Astrocyte (in vitro differentiated cells and primary cell): ENCODE measurements around the gene COL6A3. TPM values are rescaled to one million over a fixed set of nuclear protein-coding genes. Genes with fewer than 3 reads are reported as not detected.

Experiments used
- DNase-seq: peaks from one replicate; pipeline ENCODE4 v3.0.0-alpha.2; 2010; ENCODE audit warnings: low read depth
- FAIRE-seq: peaks from 2 replicates; lab custom pipeline; 2011; peaks lifted over from hg19 to GRCh38; lab: Jason Lieb, UNC
- H2AFZ ChIP-seq: 2 replicates; pipeline ENCODE4 v1.6.0; 2012; ENCODE audit warnings: low read depth, low read length, inconsistent platforms
- H3K27ac ChIP-seq: 2 replicates; pipeline ENCODE4 v1.5.1; 2011; ENCODE audit warnings: low read depth, low read length, inconsistent platforms
- H3K27me3 ChIP-seq: 2 replicates; pipeline ENCODE4 v1.6.0; 2011; ENCODE audit warnings: low read length, inconsistent platforms; ENCODE audit not compliant: insufficient read depth
- H3K36me3 ChIP-seq: 2 replicates; pipeline ENCODE4 v1.5.1; 2011; ENCODE audit warnings: low read length, inconsistent platforms; ENCODE audit not compliant: insufficient read depth
- H3K4me1 ChIP-seq: 2 replicates; pipeline ENCODE4 v1.5.1; 2011; ENCODE audit warnings: low read length, inconsistent platforms; ENCODE audit not compliant: insufficient read depth
- H3K4me2 ChIP-seq: 2 replicates; pipeline ENCODE4 v1.6.0; 2012; ENCODE audit warnings: low read length, inconsistent platforms
- H3K4me3 ChIP-seq: 2 replicates; pipeline ENCODE4 v1.5.1; 2011; ENCODE audit warnings: low read depth, mild to moderate bottlenecking, low read length, inconsistent platforms; ENCODE audit not compliant: insufficient read depth
- H3K79me2 ChIP-seq: 2 replicates; pipeline ENCODE4 v1.6.0; 2012; ENCODE audit warnings: mild to moderate bottlenecking, low read length, inconsistent platforms; ENCODE audit not compliant: insufficient read depth
- H3K9ac ChIP-seq: 2 replicates; pipeline ENCODE4 v1.6.0; 2012; ENCODE audit warnings: mild to moderate bottlenecking, low read length, inconsistent platforms
- H3K9me3 ChIP-seq: 2 replicates; pipeline ENCODE4 v1.5.1; 2012; ENCODE audit warnings: low read depth, mild to moderate bottlenecking, low read length, inconsistent platforms; ENCODE audit not compliant: insufficient read depth
- H4K20me1 ChIP-seq: 2 replicates; pipeline ENCODE4 v1.6.0; 2012; ENCODE audit warnings: low read length, inconsistent platforms; ENCODE audit not compliant: insufficient read depth
- H3K27ac Mint-ChIP-seq: one replicate; pipeline ENCODE4 v1.8.0; 2021; ENCODE audit warnings: mild to moderate bottlenecking, mixed read lengths; ENCODE audit not compliant: unreplicated experiment
- H3K27me3 Mint-ChIP-seq: one replicate; pipeline ENCODE4 v1.8.0; 2021; ENCODE audit warnings: low read depth, mixed read lengths; ENCODE audit not compliant: unreplicated experiment
- H3K36me3 Mint-ChIP-seq: one replicate; pipeline ENCODE4 v1.8.0; 2021; ENCODE audit warnings: low read depth, mixed read lengths; ENCODE audit not compliant: unreplicated experiment
- H3K4me1 Mint-ChIP-seq: one replicate; pipeline ENCODE4 v1.8.0; 2021; ENCODE audit warnings: low read depth, mixed read lengths; ENCODE audit not compliant: unreplicated experiment
- H3K4me3 Mint-ChIP-seq: one replicate; pipeline ENCODE4 v1.8.0; 2021; ENCODE audit warnings: mild to moderate bottlenecking, moderate library complexity, mixed read lengths; ENCODE audit not compliant: unreplicated experiment
- H3K9me3 Mint-ChIP-seq: one replicate; pipeline ENCODE4 v1.8.0; 2021; ENCODE audit warnings: mild to moderate bottlenecking, mixed read lengths; ENCODE audit not compliant: unreplicated experiment
- CTCF ChIP-seq: IDR thresholded peaks from 2 replicates; pipeline ENCODE4 v1.5.1; 2011; ENCODE audit warnings: low read depth, mild to moderate bottlenecking, inconsistent platforms, low read length, moderate library complexity; ENCODE audit not compliant: insufficient read depth
- EZH2 ChIP-seq: IDR thresholded peaks from 2 replicates; pipeline ENCODE4 v1.6.1; 2012; ENCODE audit warnings: mild to moderate bottlenecking, low read length, inconsistent platforms; ENCODE audit not compliant: insufficient read depth
- total RNA-seq: library from RNA; stranded (reverse); gene quantifications from 2 replicates; pipeline ENCODE4 v1.2.1, GENCODE V29; 2021

The COL6A3 gene
- total RNA-seq, 1 donor from 2014 or later: 200 TPM

- H3K4me3 Mint-ChIP-seq: no peak overlapping the region
- FAIRE-seq: no peak
- no peak overlapping the region for H3K27ac Mint-ChIP-seq
- H3K9ac ChIP-seq: no peak overlapping the region
- no peaks in the 10 kb centered on the region for H3K36me3 Mint-ChIP-seq
- no peak overlapping the region for H3K27ac ChIP-seq
- H3K27me3 Mint-ChIP-seq: peaks cover 16% of the 10 kb centered on the region
- peaks cover 6% of the 10 kb centered on the region for H3K4me1 ChIP-seq
- H3K9me3 Mint-ChIP-seq: peaks cover 8% of the 10 kb centered on the region
- no peaks in the 10 kb centered on the region for H3K79me2 ChIP-seq
- H3K27me3 ChIP-seq: no peaks in the 10 kb centered on the region
- H3K4me1 Mint-ChIP-seq: peaks cover 16% of the 10 kb centered on the region
- no peaks in the 10 kb centered on the region for H3K36me3 ChIP-seq
- H3K9me3 ChIP-seq: no peaks in the 10 kb centered on the region
- H4K20me1 ChIP-seq: no peaks in the 10 kb centered on the region
- no peak overlapping the region for H3K4me3 ChIP-seq
- no peak overlapping the region for H3K4me2 ChIP-seq
- TF ChIP-seq EZH2: no peak
- TF ChIP-seq CTCF: no peak
- no peak overlapping the region for H2AFZ ChIP-seq
- DNase-seq: no peak
These were observed 34.2 kb upstream of the COL6A3 start for GRCh38 chr2:237448171-237448570.

- Mint-ChIP-seq H3K27me3 (peaks cover 16% of the 10 kb centered on the region), H3K4me1 (peaks cover 11% of the 10 kb centered on the region)
- FAIRE-seq: no peak
These were observed 33.5 kb upstream of the COL6A3 start for GRCh38 chr2:237447496-237447895.

More at GRCh38 chr2:237447496-237447895, 33.5 kb upstream of the COL6A3 start:
- H3K4me2 ChIP-seq: no peak overlapping the region
- Mint-ChIP-seq H3K4me3 (no peak overlapping the region), H3K27ac (no peak overlapping the region), H3K9me3 (peaks cover 8% of the 10 kb centered on the region), H3K36me3 (peaks cover 3% of the 10 kb centered on the region)
- no peak overlapping the region for H2AFZ ChIP-seq
- H4K20me1 ChIP-seq: no peaks in the 10 kb centered on the region
- H3K9me3 ChIP-seq: no peaks in the 10 kb centered on the region
- no peaks in the 10 kb centered on the region for H3K27me3 ChIP-seq
- H3K4me3 ChIP-seq: no peak overlapping the region
- no peak for DNase-seq
- no peaks in the 10 kb centered on the region for H3K36me3 ChIP-seq
- TF ChIP-seq CTCF: no peak
- no peak for TF ChIP-seq EZH2
- H3K79me2 ChIP-seq: no peaks in the 10 kb centered on the region
- no peak overlapping the region for H3K9ac ChIP-seq
- peaks cover 6% of the 10 kb centered on the region for H3K4me1 ChIP-seq
- no peak overlapping the region for H3K27ac ChIP-seq
